Measurements from ENCODE around the gene OSBPL10.

- TF ChIP-seq EZH2 (IDR thresholded peaks at IDR 0.05; ENCODE audit: insufficient read depth, poor library complexity, severe bottlenecking), result no peak
- no peak for TF ChIP-seq EZH2phosphoT487 (IDR thresholded peaks at IDR 0.05; ENCODE audit: insufficient read depth, low read depth)
Observed at GRCh38 chr3:31967592-31967991, 13.5 kb downstream of the OSBPL10 start.

All from GM23248 (cell line).